Lung (tissue), 12 donors: ENCODE data around the gene MCAT. TPM values are rescaled to one million over a fixed set of nuclear protein-coding genes. Genes with fewer than 3 reads are reported as not detected.
"Not testable (repeated sequence)": the region's sequence is repeated elsewhere in the genome, so short reads cannot be mapped to it uniquely, and the experiment has no call there.

Experiments
- ATAC-seq: fragments of 200-7000 bp; cut with Tn5 transposase; one replicate; pipeline ENCODE4 v1.9.1; 2020; ENCODE audit warnings: moderate number of reproducible peaks; ENCODE audit not compliant: insufficient read depth, low FRiP score
- DNase-seq, 3 donors: peaks; one replicate each; pipeline ENCODE4 v3.0.0-alpha.2; 2013 to 2017
- H3K27ac ChIP-seq, 2 donors: one replicate each; pipeline ENCODE4 v1.5.1; 2013; ENCODE audit warnings: mild to moderate bottlenecking in 2 of 2, moderate library complexity in 2 of 2, control low read depth in 1 of 2, inconsistent platforms in 1 of 2, low read depth in 1 of 2, low read length in 1 of 2
- H3K27me3 ChIP-seq, 3 donors: one replicate each; pipeline ENCODE4 v1.5.1; 2013; ENCODE audit warnings: low read length in 2 of 3; ENCODE audit not compliant: control insufficient read depth in 3 of 3, insufficient read depth in 3 of 3
- H3K36me3 ChIP-seq, 4 donors: one replicate each; pipeline ENCODE4 v1.5.1; 2013; ENCODE audit warnings: low read length in 4 of 4, mild to moderate bottlenecking in 1 of 4, moderate library complexity in 1 of 4; ENCODE audit not compliant: control insufficient read depth in 4 of 4, insufficient read depth in 4 of 4
- H3K4me1 ChIP-seq, 5 donors: one replicate each; pipeline ENCODE4 v1.5.1; 2013; ENCODE audit warnings: low read length in 5 of 5, mild to moderate bottlenecking in 2 of 5, moderate library complexity in 1 of 5; ENCODE audit not compliant: control insufficient read depth in 5 of 5, insufficient read depth in 5 of 5
- H3K4me3 ChIP-seq: one replicate; pipeline ENCODE4 v1.5.1; 2013; ENCODE audit warnings: mild to moderate bottlenecking, control low read depth, moderate library complexity
- H3K9ac ChIP-seq, 2 donors: one replicate each; pipeline ENCODE4 v1.5.1; 2013; ENCODE audit warnings: low read length in 2 of 2, control low read depth in 1 of 2; ENCODE audit not compliant: insufficient read depth in 1 of 2
- H3K9me3 ChIP-seq, 4 donors: one replicate each; pipeline ENCODE4 v1.5.1; 2013; ENCODE audit warnings: low read length in 3 of 4, mild to moderate bottlenecking in 1 of 4, moderate library complexity in 1 of 4; ENCODE audit not compliant: control insufficient read depth in 4 of 4, insufficient read depth in 3 of 4
- WGBS, 2 donors: extraction: QIAGEN DNeasy Blood & Tissue Kit; methylation state at CpG; one replicate each; pipeline ENCODE4 v1.1.7; 2013; 5-methylcytosine and 5-hydroxymethylcytosine counted together
- polyA plus RNA-seq, 2 donors: library from polyadenylated mRNA; stranded (reverse); fragments of 200-250 nt; gene quantifications; one replicate each; pipeline ENCODE4 v1.2.1, GENCODE V29; 2013
- total RNA-seq, 2 donors: library from RNA; depleted of rRNA in 1 of 2; stranded (reverse); fragments of >200 nt in 1 of 2; gene quantifications; one replicate each; pipeline ENCODE4 v1.2.1, GENCODE V29; 2014 to 2021
- TF ChIP-seq, protein P1 (sequence below): IDR thresholded peaks from 2 replicates; pipeline ENCODE4 v1.5.1; 2012; ENCODE audit warnings: mild to moderate bottlenecking; ENCODE audit errors: control extremely low read depth, extremely low read depth
- donor health status: control.
- donor health status: control.
- donor health status: Bipolar disorder and iron deficiency.
- donor health status: healthy.
- donor health status: DM: yes; HTN: yes; CAD: no.

The MCAT gene
- total and polyA plus RNA-seq, 4 donors: 15.6 to 23.9 (median 21.0) TPM

GRCh38 chr22:43109921-43110443 is 33.2 kb downstream of the MCAT start:
- TF ChIP-seq, protein P1, sequence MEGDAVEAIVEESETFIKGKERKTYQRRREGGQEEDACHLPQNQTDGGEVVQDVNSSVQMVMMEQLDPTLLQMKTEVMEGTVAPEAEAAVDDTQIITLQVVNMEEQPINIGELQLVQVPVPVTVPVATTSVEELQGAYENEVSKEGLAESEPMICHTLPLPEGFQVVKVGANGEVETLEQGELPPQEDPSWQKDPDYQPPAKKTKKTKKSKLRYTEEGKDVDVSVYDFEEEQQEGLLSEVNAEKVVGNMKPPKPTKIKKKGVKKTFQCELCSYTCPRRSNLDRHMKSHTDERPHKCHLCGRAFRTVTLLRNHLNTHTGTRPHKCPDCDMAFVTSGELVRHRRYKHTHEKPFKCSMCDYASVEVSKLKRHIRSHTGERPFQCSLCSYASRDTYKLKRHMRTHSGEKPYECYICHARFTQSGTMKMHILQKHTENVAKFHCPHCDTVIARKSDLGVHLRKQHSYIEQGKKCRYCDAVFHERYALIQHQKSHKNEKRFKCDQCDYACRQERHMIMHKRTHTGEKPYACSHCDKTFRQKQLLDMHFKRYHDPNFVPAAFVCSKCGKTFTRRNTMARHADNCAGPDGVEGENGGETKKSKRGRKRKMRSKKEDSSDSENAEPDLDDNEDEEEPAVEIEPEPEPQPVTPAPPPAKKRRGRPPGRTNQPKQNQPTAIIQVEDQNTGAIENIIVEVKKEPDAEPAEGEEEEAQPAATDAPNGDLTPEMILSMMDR: no peak
- Histone ChIP-seq H3K9me3 (no peaks in the 10 kb centered on the region), H3K9ac (no peak overlapping the region), H3K27ac (no peak overlapping the region), H3K4me3 (peak overlapping the region; percentile 13), H3K4me1 (peaks cover 0 to 12% (median 7%) of the 10 kb centered on the region in 5 donors), H3K27me3 (peaks cover 0 to 35% (median 28%) of the 10 kb centered on the region in 3 donors), H3K36me3 (no peaks in the 10 kb centered on the region)
- WGBS, 2 donors: 14 to 16% methylated on average over 31 to 32 of the region's 32 CpGs
- ATAC-seq: no peak
- DNase-seq: no peak

DNA sequence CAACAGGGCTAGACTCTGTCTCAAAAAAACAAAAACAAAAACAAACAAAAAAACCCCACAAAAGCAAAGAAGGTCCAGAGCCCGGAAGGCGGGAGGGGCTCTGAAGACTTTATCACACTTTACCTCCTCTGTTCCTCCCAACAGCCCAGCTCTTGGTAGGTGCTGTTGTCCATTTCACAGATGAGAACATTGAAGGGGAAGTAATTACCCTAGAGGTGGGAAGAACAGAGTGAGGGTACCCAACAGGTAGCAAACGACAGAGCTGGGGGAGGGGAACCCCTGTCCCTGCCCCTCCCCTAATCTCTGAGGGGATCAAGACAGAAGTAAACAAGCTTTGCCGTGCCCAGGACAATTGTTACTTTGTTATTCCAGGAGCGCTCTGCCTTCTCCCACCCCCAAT is 33.7 kb downstream of the MCAT start:
- Histone ChIP-seq H3K27me3 (peaks cover 0 to 34% (median 28%) of the 10 kb centered on the region in 3 donors), H3K9ac (no peak overlapping the region)
- WGBS, 2 donors: 60 to 68% methylated on average over 5 of the region's 5 CpGs

DNA sequence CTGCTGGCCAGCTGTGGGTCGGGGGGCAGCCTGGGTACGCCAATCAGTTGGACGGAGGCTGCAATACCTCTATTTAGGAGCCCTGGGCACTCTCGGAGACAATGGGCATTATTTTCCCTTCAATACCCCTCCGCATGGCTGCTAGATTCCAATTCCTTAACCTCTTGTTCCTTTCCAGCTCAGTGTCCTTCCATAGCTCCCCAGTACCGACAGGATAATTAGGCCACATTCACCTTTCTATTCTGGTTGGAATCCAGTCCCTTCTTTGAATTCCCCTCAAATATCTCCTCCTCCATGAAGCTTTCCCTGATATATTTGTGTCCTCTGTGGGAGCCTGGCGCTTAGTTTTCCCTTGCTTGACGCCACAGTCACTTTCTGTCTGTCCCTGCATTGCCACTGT is 36.9 kb downstream of the MCAT start:
- ATAC-seq (no peak), DNase-seq (no peak)
- H3K27me3 ChIP-seq: peaks cover 0 to 18% (median 14%) of the 10 kb centered on the region in 3 donors
- 91 to 99% methylated on average over 8 of the region's 8 CpGs for WGBS, 2 donors
- H3K4me3 ChIP-seq: no peak overlapping the region
- H3K27ac ChIP-seq: no peak overlapping the region
- no peak overlapping the region for H3K9ac ChIP-seq
- TF ChIP-seq, protein P1: no peak
- no peaks in the 10 kb centered on the region for H3K9me3 ChIP-seq
- no peaks in the 10 kb centered on the region for H3K36me3 ChIP-seq
- H3K4me1 ChIP-seq: peaks cover 0 to 11% (median 8%) of the 10 kb centered on the region in 5 donors

More for the DNA sequence above, 33.7 kb downstream of the MCAT start:
- H3K9me3 ChIP-seq: no peaks in the 10 kb centered on the region
- H3K36me3 ChIP-seq: no peaks in the 10 kb centered on the region
- TF ChIP-seq, protein P1: no peak
- H3K27ac ChIP-seq: no peak overlapping the region
- ATAC-seq: no peak
- DNase-seq: no peak
- no peak overlapping the region for H3K4me3 ChIP-seq
- peaks cover 0 to 12% (median 7%) of the 10 kb centered on the region in 5 donors for H3K4me1 ChIP-seq

DNA sequence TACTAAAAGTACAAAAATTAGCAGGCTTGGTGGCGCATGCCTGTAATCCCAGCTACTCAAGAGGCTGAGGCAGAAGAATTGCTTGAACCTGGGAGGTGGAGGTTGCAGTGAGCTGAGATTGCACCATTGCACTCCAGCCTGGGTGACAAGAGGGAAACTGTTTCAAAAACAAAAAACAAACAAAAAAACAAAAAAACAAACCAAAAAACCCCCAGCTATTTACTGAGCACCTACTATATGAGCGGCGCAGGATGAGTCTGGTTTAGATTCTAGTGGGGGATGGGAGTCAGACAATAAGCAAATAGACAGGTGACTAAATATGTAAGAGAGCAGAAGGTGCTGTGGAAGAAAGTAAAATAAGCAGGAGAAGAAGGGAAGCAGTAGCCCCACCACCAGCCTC is 38.2 kb downstream of the MCAT start:
- H3K36me3 ChIP-seq, ATAC-seq: not testable (repeated sequence)
- WGBS, 2 donors: 96 to 97% methylated on average over 3 of the region's 3 CpGs

GRCh38 chr22:43104056-43104625 is 39.1 kb downstream of the MCAT start:
- peak in 2 of 3 donors; percentile 20 to 41 for DNase-seq
- WGBS, 2 donors: 46 to 68% methylated on average over 15 of the region's 15 CpGs
- H3K27me3 ChIP-seq, H3K4me1 ChIP-seq, H3K9ac ChIP-seq, H3K36me3 ChIP-seq, H3K9me3 ChIP-seq, H3K4me3 ChIP-seq, ATAC-seq: not testable (repeated sequence)
- peak overlapping the region in 1 of 2 donors; percentile 37 for H3K27ac ChIP-seq

More for the DNA sequence above, 38.2 kb downstream of the MCAT start:
- H3K4me1 ChIP-seq, DNase-seq, H3K9me3 ChIP-seq, H3K27ac ChIP-seq, H3K4me3 ChIP-seq, H3K9ac ChIP-seq: not testable (repeated sequence)
- peaks cover 0 to 11% (median 9%) of the 10 kb centered on the region in 3 donors for H3K27me3 ChIP-seq
